GM12878 (cell line): ENCODE data around the gene DMD. TPM values are rescaled to one million over a fixed set of nuclear protein-coding genes. Genes with fewer than 3 reads are reported as not detected.

Source experiments
- ATAC-seq: fragments of 200-7000 bp; cut with Tn5 transposase; 3 replicates; pipeline ENCODE4 v1.9.1; 2020; ENCODE audit warnings: mild to moderate bottlenecking, moderate library complexity
- BruUV-seq: library from RNA; stranded (reverse); fragments of 400-500 nt; replicated peaks from 2 replicates; lab custom pipeline; 2021; lab: Mats Ljungman, UMichigan
- CTCF ChIA-PET: fragments of 300-600 bp; sonication (Branson Sonifier 250); formaldehyde crosslinking; extraction: SDS; loops from one replicate; lab custom pipeline; 2021; ENCODE audit warnings: inconsistent platforms; lab: Yijun Ruan, JAX
- POLR2A ChIA-PET: fragments of 350-600 bp; formaldehyde crosslinking; extraction: SDS; loops from one replicate; lab custom pipeline; 2021; ENCODE audit warnings: inconsistent platforms; lab: Charles Lee
- RAD21 ChIA-PET: fragments of 300-600 bp; sonication (Branson Sonifier 250); formaldehyde crosslinking; loops from one replicate; lab custom pipeline; 2023; ENCODE audit warnings: antibody characterized with exemption; ENCODE audit not compliant: unreplicated experiment; lab: Charles Lee
- SMC1A ChIA-PET: fragments of 300-600 bp; sonication (Branson Sonifier 250); formaldehyde crosslinking; loops from one replicate; lab custom pipeline; 2023; ENCODE audit not compliant: unreplicated experiment, uncharacterized antibody; lab: Charles Lee
- DNase-seq: peaks from one replicate; pipeline ENCODE4 v3.0.0-alpha.2; 2011; ENCODE audit warnings: low read depth, low spot score
- FAIRE-seq: peaks from 3 replicates; lab custom pipeline; 2011; peaks lifted over from hg19 to GRCh38; lab: Jason Lieb, UNC
- H2AFZ ChIP-seq: 2 replicates; pipeline ENCODE4 v1.6.0; 2011; ENCODE audit warnings: low read depth, low read length, control low read depth; ENCODE audit not compliant: control insufficient read depth
- H3K27ac ChIP-seq: 2 replicates; pipeline ENCODE4 v1.5.1; 2011; ENCODE audit warnings: control low read depth; ENCODE audit not compliant: control insufficient read depth, insufficient read depth
- H3K27me3 ChIP-seq, 2 experiments: replicated peaks in 1 of 2; 2 replicates each; pipeline versions ENCODE4 v1.6.0 to v1.6.1; 2011; ENCODE audit warnings: low read length in 1 of 2; ENCODE audit not compliant: control insufficient read depth in 2 of 2, insufficient read depth in 2 of 2
- H3K36me3 ChIP-seq, 2 experiments: 2 replicates each; pipeline ENCODE4 v1.5.1; 2011; ENCODE audit warnings: low read length in 1 of 2; ENCODE audit not compliant: control insufficient read depth in 2 of 2, insufficient read depth in 2 of 2
- H3K4me1 ChIP-seq: 2 replicates; pipeline ENCODE4 v1.6.1; 2011; ENCODE audit warnings: mild to moderate bottlenecking, low read length, moderate library complexity, mixed read lengths; ENCODE audit not compliant: control insufficient read depth, insufficient read depth
- H3K4me2 ChIP-seq: 2 replicates; pipeline ENCODE4 v1.6.0; 2011; ENCODE audit warnings: control low read depth; ENCODE audit not compliant: control insufficient read depth, insufficient read depth
- H3K4me3 ChIP-seq: fragments of 200-600 bp; sonication (generic); 2 replicates; pipeline ENCODE4 v1.5.1; 2016
- H3K79me2 ChIP-seq: 2 replicates; pipeline ENCODE4 v1.6.0; 2011; ENCODE audit warnings: low read length; ENCODE audit not compliant: control insufficient read depth, insufficient read depth
- H3K9ac ChIP-seq: 2 replicates; pipeline ENCODE4 v1.8.0; 2011; ENCODE audit warnings: low read length, control low read depth, mixed read lengths; ENCODE audit not compliant: control insufficient read depth, insufficient read depth
- H3K9me3 ChIP-seq: replicated peaks from 3 replicates; pipeline ENCODE4 v1.5.1; 2011; ENCODE audit warnings: mild to moderate bottlenecking, low read length; ENCODE audit not compliant: control insufficient read depth, insufficient read depth
- H4K20me1 ChIP-seq: 2 replicates; pipeline ENCODE4 v1.6.0; 2011; ENCODE audit not compliant: control insufficient read depth, insufficient read depth
- BCL3 ChIP-seq: IDR thresholded peaks from 2 replicates; pipeline ENCODE4 v1.6.1; 2011; ENCODE audit warnings: borderline replicate concordance, low read depth, mild to moderate bottlenecking, moderate library complexity, low read length; ENCODE audit not compliant: insufficient read depth, poor library complexity, severe bottlenecking
- PBX3 ChIP-seq: IDR thresholded peaks from 2 replicates; pipeline ENCODE4 v1.6.1; 2011; ENCODE audit warnings: mild to moderate bottlenecking, low read depth, low read length, moderate library complexity; ENCODE audit not compliant: insufficient replicate concordance
- REST ChIP-seq: IDR thresholded peaks from 2 replicates; pipeline ENCODE4 v1.6.1; 2012; ENCODE audit warnings: mild to moderate bottlenecking, low read depth, low read length
- RUNX3 ChIP-seq: IDR thresholded peaks from 2 replicates; pipeline ENCODE4 v1.6.1; 2012; ENCODE audit warnings: low read length, inconsistent platforms
- TCF7 ChIP-seq: IDR thresholded peaks from 2 replicates; pipeline ENCODE4 v1.6.1; 2014; ENCODE audit warnings: antibody characterized with exemption, borderline replicate concordance
- ZNF687 ChIP-seq: fragments of 450-650 bp; IDR thresholded peaks from 2 replicates; pipeline ENCODE4 v1.6.1; 2017; ENCODE audit warnings: mild to moderate bottlenecking, moderate library complexity
- WGBS: methylation state at CpG from one replicate; pipeline ENCODE4 v1.1.6; 2016; ENCODE audit warnings: low lambda C conversion rate; ENCODE audit not compliant: insufficient replicate concordance, insufficient coverage; ENCODE audit errors: missing lambda C conversion rate; 5-methylcytosine and 5-hydroxymethylcytosine counted together
- in situ Hi-C: fragments of 300-500 bp; cut with MboI; formaldehyde crosslinking; loops from 9 replicates; pipeline ENCODE4 v1.14.3; 2018; ENCODE audit warnings: mixed read lengths
- intact Hi-C: fragments of 100-400 bp; cut with micrococcal nuclease; formaldehyde crosslinking; loops from one replicate; pipeline ENCODE4 v1.14.2; 2022; ENCODE audit not compliant: unreplicated experiment
- polyA plus RNA-seq, 11 experiments: library from polyadenylated mRNA; depleted of rRNA in 4 of 11; unstranded in 6 of 11; stranded (reverse) in 5 of 11; fragments of >200 nt; fragmentation: Nextera tagmentation in 4 of 11; fragmentation: Illumina TruSeq in 1 of 11; extraction: Ambion mirVana in 4 of 11; extraction: Trizol in 1 of 11; gene quantifications; 1 replicate in 1 of 11; 2 replicates in 10 of 11; pipeline versions ENCODE4 v1.2.1 to v1.2.3, GENCODE V29; 2011 to 2016; ENCODE audit warnings: inconsistent platforms in 2 of 11, missing spikeins in 2 of 11, low read depth in 1 of 11
- total RNA-seq, 4 experiments: library from RNA; depleted of rRNA in 3 of 4; stranded (reverse); fragments of >200 nt in 3 of 4; fragmentation: Illumina TruSeq in 1 of 4; extraction: Trizol in 1 of 4; gene quantifications; 2 replicates each; pipeline versions ENCODE4 v1.2.1 to v1.2.3, GENCODE V29; 2013 to 2021

Gene DMD
- total and polyA plus RNA-seq, 10 of the 15 experiments (the other 5 are each of a cell fraction or from before 2014, with no cell fraction given), result 1.4 to 24.3 (median 4.3) TPM

GRCh38 chrX:32480019-32480418 lies 731.3 kb downstream of the DMD start:
- ChIA-PET CTCF (interaction anchor here (1.3 kb wide), 1 partner anchor 71 kb away, joined by 3 read pairs; no protein-coding TSS in a partner anchor), POLR2A (no interaction called here), SMC1A (no interaction called here), RAD21 (no interaction called here)
- WGBS, result 0% methylated on average over 2 of the region's 2 CpGs
- H3K4me2 ChIP-seq, result no peak overlapping the region
- H2AFZ ChIP-seq, result no peak overlapping the region
- BruUV-seq, result no TSS peak
- intact Hi-C loops, result no loop called here
- FAIRE-seq (no peak), DNase-seq (no peak), ATAC-seq (no peak)
- H3K27me3 ChIP-seq, result no peaks in the 10 kb centered on the region
- H3K79me2 ChIP-seq, result no peaks in the 10 kb centered on the region
- no peaks in the 10 kb centered on the region for H3K9me3 ChIP-seq
- H3K27ac ChIP-seq, result no peak overlapping the region
- no peaks in the 10 kb centered on the region for H3K36me3 ChIP-seq
- no peak overlapping the region for H3K9ac ChIP-seq
- H4K20me1 ChIP-seq, result no peaks in the 10 kb centered on the region
- H3K4me3 ChIP-seq, result no peak overlapping the region
- H3K4me1 ChIP-seq, result no peaks in the 10 kb centered on the region
- in situ Hi-C loops, result no loop called here
- TF ChIP-seq RUNX3 (0 out of 2 replicates have a peak, but pooled peaks have one; percentile 11), BCL3 (no peak)

GRCh38 chrX:32472364-32472763 lies 739.0 kb downstream of the DMD start:
- H3K36me3 ChIP-seq, result no peaks in the 10 kb centered on the region
- in situ Hi-C loops (no loop called here), intact Hi-C loops (no loop called here)
- no peaks in the 10 kb centered on the region for H3K79me2 ChIP-seq
- H3K4me2 ChIP-seq, result no peak overlapping the region
- no peaks in the 10 kb centered on the region for H3K9me3 ChIP-seq
- no peak for FAIRE-seq
- no peak for ATAC-seq
- ChIA-PET CTCF (no interaction called here), SMC1A (no interaction called here), POLR2A (no interaction called here), RAD21 (no interaction called here)
- H4K20me1 ChIP-seq, result no peaks in the 10 kb centered on the region
- 22% methylated on average over 3 of the region's 3 CpGs for WGBS
- no TSS peak for BruUV-seq
- H3K4me1 ChIP-seq, result no peaks in the 10 kb centered on the region
- H2AFZ ChIP-seq, result no peak overlapping the region
- H3K9ac ChIP-seq, result no peak overlapping the region
- H3K27ac ChIP-seq, result no peak overlapping the region
- DNase-seq, result no peak
- H3K4me3 ChIP-seq, result no peak overlapping the region
- no peaks in the 10 kb centered on the region for H3K27me3 ChIP-seq
- TF ChIP-seq TCF7 (no peak), ZNF687 (no peak), REST (no peak), PBX3 (no peak)
